CD4-positive, alpha-beta T cell treated with Interleukin-17A for 4 hours (primary cell): Measurements from ENCODE around the gene STAC3.

Experiments used
- DNase-seq: peaks from one replicate; pipeline ENCODE4 v3.0.0-alpha.2; 2020; ENCODE audit warnings: mixed read lengths

The STAC3 gene

DNA sequence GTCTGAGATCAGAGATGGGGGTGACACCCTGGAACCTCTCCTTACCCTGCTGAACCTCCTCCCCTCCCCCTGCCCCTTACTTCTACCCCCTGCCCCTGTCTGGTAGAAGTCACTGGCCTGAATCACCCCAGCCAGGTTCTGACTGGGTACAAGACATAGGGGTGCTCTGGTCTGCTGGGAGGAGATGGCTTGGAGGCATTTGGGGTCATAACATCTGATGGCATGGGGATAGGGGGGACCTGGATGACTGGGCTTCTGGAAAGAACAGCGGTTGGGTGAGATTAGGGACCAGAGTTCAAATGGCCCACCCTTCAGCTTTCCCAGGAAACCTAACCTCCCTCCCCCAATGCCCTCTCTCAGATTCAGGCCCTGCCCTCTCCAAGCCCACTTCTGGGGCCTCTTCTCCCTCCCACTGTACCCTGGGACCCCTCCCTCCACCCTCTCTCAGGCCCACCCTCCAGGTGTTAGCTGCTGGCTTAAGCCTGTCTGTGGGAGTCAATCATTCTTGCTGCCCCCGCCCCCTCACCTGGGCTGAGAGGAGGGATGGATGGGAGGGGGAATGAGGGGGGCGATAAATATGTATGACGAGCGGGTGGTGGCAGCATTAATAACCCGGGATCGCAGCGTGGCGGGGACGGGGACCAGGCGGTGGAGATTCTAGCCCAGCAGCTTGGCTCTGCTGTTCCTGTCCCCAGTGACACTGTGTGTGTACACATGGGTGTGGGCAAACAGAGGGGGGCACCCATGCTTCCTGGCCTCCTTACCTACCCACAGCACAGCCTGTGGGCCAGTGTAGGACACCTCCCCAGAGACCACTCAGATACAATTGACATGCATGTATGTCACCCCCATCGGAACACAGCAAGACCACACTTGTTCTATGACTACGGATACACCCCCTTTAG is 28.4 kb downstream of the STAC3 start:
- DNase-seq, result no peak

DNA sequence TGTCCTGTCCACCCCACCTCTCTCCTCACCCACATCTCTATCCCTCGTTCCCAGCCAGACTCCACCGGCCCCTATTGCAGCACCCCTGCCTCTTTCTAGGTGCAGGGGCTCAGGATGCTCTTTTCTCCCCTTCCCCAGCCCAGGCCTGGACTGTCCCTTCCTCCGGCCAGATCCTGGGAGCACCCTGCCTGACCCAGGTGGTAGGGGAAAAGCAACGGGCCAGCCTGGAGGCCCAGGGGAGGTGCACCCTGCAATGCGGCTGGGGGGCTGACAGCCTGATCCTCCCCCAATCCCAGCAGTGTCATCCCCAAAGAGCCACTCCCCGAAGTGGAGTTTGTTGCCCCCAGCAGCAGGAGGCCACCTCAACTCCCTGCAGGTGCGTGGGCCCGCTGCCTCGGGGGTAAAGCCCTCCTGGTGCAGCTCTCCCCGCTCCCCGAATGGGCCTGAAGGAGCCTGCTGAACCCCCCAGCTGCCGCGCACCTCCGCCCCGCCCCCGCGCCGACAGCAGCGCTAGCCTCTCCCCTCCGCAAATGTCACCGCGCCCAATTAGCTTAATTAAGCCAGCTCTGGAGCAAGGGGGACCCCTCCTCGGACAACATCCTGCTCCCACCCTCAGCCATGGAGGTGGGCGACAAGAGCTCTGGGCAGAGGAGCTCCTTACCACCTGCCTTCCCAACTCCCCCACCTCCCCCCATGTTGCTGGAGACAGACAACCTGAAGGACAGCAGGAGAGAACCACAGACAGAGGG is 29.6 kb downstream of the STAC3 start:
- DNase-seq, result no peak

DNA sequence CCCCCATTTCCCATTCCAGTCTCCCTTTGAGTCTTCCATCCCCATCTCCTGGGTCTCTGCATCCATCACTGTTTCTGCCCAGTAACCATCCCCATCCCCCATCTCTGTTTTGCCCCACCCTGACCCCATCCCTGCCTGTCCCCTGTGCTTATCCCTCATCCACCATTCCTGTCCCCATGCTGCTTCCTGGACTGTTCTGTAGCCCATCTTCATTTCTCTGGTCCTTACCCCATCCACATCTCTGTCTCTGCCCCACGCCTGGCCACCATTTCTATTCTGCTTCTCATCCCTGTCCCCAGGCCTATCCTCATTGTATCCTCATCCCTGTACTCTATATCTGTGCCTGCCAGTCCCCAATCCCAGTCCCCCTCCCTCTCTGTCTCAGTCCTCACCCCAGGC is 30.2 kb downstream of the STAC3 start:
- no peak for DNase-seq

DNA sequence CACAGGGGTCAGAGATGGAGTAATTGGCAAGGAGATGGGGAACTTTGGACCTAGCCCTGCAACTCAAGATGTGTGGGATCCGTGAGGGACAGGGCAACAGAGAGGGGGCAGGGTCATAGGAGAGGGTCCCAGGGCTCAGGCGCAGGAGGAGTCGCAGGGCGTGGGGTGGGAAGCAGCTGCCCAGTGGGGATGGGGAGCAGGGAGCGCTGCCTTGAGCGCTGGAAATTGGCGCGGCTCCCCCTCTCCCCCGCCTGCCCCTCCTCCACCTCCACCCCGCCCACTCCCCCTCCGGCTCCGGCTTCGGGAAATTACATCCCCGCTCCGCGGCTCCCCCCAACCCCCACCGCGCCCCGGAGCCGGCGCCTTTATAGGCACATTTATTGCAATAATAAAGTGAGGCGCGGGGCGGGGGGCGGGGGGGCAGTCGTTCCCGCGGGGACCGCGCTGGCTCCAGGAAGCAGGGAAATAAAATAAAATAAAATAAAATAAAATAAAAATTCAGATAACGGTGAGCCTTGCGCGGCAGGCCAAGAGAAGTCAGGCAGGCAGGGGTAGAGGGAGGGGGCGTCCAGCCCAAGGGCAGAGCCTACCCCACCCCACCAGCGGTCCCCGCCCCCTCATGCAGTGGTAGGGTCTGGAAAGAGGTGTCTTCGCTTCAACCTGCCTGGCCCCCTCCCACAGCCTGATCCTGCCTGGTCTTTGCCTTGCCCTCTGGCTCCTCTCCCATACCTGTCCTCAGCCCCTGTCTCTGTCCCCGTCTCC is 30.8 kb downstream of the STAC3 start:
- DNase-seq, result no peak

DNA sequence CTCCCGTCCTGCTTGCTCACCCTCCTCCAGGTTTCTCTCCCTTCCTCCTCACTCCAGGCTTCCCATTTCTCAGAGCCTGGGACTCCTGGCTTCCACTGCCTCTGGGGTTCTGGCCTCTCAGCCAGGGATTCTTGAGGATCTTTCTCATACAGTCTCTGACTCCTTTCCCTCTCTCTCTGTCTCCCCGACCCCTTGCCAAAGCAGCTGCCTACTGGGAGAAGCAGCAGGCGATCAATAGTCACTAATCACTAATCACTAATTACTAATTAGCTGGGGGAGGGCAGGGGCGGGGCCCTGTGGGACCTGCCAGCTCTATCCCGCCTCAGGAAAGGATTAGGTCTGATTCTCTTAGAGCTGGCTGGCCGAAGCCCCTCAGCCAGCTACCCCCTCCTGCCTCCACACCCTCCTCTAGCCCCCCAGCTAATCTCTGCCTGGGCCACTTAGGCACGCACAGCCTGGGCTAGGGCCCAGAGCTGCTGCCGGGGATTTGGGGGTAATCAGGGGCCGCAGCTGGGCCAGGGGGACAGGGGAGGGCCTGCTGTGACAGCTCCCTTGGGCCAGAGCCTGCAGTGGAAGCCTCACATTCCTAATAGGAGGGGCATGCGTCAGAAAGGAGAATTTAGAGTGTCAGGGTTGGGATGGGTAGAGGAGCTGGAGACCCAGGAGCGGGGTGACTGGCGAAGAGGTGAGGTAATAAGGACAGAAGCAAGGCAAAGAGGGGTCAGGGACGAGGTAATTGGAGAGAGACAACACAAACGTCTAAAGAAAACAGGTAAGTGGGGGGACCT is 31.6 kb downstream of the STAC3 start:
- no peak for DNase-seq

DNA sequence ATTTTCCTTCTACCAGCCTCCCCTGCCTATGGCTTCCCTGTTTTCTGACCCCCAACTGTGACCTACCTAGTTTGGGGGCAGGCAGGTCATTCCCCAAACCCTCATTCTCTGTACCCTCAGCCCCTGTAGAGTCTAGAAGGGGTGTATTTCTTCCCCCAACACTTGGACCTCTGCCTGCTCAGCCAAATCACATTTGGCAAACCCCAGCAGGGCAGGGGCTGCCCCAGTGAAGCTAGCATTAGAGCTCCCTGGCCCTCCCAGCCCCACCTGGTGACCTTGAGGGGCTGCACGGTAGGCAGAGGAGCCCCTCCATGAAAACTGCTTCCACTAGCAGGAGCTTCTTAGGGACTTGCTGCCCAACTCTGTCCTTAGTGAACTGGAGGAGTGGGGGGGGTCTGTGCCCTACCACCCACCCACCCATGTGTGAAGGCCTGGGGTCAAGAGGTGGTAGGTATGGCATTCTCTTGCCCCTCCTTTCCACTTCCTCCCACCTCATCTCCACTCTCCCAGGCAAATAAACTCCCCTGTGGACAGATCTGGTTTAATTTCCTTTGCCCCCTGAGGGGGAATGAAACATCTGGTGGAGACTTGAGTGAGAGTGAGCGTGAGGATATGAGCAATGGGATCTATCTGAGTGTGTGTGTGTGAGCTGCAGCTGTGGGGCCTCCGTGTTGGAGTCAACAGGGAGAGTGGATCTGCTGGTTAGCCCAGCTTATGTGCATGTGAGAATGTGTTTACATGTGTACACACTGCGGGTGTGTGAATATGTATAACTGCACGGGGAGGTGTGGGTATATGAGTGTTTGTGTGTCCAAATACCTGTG is 32.7 kb downstream of the STAC3 start:
- no peak for DNase-seq

DNA sequence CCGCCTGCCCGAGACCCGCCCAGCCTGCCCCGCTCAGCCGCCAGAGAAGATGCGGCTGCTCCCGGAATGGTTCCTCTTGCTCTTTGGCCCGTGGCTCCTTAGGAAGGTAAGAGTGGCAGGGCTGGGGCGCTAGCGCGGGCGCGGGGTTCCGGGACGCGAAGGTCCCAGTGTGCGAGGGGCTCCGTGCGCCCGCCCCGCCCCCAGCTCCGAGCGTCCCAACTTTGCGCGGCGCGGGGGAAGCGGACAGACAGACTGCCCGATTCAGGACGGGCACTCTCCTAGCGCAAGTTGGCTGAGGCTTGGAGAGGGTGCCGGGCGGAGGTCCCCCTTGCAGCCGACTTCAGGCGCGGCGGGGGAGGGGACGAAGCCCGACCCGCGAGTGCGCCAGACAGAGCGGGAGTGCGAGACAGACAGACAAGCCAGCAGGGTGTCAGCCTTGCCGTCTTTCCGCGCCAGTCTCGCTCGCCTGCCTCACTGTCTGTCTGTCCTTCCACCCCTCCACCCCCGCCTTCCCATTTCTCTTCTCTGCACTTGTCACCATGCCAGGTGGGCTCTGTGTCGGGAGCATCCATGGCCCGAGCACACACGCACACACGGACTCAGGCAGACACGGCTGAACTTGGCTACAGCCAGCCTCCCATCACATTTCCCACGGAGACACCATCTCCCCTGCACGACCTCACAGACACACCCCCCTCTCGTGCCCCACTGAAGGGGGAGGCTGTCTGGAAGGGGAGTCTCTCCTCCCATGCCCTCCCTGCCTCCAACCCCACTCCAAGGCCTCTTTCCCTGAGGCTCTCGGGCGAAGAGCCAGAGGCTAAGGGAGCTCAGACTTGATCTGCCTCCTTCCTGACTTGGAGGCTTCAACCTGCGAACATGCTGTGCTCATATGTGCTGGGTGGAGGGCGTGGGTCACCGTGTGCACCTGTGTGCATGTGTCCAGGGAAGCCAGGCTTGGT is 33.8 kb downstream of the STAC3 start:
- DNase-seq, result no peak

DNA sequence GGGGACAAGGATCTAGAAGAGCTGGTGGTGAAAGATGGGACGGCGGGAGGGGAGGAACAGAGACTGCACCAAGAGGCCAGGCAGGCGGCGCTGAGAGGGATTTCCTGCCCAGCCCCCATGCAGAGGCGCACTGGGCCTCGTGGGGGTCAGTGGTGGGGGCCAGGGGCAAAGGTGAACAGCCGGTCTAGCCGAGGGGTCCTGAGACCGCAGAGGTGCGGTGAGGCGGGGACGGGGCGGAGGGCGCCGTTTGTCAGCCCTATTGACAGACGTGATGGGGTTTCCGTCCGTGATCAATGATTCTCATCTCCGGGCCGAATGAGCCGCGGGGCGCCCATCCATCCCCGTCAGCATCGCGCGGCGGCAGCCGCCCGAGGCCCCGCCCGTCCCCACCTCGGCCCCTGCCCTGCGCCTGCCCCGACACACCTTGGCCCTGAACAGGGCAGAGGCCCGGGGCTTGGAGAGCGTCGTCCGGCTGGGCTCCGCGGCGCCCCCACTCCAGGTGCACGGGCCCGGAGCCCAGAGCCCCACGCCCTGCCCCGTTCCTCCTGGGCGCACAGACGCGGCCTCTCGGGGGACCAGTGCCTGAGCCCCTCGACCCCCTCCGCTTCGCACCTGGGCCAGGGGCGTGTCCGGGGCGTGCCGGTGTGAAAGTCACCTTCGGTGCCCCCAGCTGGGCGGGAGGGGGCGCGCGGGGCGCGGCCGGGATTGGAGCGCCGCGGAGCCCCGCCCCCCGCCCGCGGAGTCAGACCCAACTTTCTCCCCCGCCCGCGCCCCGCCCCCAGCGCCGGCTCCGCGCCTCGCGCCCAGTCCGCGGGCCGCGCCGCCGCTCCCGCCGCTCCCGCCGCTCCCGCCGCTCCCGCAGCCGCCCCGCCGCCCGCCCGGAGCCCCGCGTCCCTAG is 34.7 kb downstream of the STAC3 start, which contains the start of gene NXPH4:
Gene NXPH4, plus strand, starts transcription at position 781 of the 898 bp plus-strand sequence. CDS start 176 bp downstream, outside the sequence.
- DNase-seq, result peak; percentile 84

DNA sequence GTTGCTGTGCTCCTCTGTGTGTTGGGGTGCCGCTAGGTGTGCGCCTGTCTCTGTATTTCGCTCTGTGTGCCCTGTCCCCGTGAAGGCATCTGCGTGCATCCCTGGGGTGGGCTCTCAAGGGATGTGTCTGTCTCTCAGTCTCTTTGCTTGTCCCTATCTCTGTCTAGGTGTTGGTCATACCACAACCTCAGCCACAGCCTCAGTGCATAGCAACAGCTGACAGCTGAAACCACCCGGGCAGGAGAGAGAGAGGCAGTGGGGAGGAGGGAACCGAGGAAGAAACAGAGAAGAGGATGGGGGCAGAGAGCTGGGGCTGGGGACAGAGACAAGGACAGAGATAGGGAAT is 35.3 kb downstream of the STAC3 start:
- DNase-seq, result no peak

DNA sequence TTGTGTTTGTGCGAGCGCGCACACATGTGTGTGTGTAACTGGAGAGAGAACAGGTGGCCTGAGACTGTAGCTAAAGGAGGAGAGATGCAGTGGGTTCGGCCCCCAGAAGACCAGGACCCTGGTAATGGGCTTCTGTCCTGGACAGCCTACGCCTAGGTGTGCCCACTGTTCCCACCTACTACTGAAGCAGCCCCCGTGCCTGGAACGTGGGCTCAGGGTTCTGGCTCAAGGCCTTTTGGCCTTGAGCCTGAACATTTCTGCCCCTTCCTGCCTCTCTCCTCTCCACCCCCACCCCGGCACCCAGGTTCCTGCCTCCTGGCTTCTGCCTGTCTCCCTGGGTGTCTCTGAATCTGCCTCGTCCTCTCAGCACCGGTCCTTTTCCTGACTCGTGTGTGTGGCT is 35.9 kb downstream of the STAC3 start:
- DNase-seq, result no peak

DNA sequence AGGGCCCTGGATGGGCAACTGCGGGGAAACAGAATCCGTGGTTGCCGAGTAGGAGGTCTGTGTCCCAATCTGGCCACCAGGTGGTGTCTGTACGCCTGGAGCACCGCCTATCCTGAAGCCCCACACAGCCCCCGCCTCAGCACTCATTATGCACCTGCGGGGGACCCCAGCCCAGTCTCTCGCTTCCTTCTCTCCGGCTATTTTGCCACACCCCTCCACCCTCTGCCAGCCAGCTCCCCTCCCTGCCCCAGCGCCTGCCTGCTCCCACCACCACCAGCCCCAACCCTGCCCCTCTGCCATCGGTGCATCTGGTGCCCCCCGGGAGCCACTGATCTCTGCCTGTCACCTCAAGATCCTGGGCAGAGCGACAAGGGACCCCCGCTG is 36.6 kb downstream of the STAC3 start:
- peak; percentile 81 for DNase-seq

DNA sequence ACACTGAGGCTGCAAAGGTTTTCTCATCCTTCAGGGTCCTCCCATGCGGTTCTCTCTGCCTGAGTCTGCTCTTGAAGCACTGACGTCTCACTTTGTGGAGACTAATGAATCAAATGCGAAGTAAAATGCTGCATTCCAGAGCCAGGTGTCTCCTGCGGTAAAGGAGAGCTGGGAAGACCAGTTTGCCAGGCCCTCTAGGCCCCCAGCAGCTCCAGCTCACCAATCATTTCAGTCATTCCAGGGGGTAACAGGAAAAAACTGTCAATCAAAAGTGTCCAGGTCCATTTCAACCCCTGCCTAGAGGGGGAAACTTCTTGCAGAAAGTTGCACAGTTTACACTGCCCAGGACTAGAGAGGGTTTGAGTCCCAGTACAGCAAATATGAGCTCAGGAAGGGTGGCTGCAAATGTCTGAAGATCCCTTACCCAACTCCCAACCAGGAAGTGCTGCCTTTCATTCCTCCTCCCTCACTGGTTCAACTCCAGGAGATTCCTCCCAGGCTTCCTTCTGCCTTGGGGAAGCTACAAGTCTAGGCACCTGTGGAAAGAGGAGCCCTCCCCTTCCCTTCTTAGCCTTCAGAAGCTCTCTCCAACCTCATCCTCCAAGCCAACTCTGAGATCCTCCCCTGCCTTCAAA is 37.1 kb downstream of the STAC3 start:
- no peak for DNase-seq

DNA sequence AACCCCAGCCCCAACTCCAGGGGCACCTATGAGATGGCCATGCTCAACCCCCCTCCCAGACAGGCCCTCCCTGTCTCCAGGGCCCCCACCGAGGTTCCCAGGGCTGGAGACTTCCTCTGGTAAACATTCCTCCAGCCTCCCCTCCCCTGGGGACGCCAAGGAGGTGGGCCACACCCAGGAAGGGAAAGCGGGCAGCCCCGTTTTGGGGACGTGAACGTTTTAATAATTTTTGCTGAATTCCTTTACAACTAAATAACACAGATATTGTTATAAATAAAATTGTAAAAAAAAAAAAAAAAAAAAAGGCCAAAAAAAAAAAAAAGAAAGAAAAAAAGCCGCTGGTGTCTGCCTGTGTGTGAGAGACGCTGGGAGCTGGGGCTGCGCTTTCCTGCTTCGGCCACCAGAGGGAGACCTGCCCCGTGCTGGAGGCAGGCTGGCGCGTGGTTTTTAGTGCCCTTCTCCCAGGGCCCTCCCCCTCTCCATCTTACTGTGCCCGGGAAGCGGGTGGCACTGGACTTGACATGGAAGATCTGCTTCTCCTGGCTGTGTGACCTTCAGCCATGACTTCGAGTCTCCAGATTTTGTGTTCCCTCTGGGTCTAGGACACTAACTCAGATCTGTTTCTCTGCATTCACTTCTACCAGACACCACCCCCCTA is 37.8 kb downstream of the STAC3 start:
- peak; percentile 87 for DNase-seq

DNA sequence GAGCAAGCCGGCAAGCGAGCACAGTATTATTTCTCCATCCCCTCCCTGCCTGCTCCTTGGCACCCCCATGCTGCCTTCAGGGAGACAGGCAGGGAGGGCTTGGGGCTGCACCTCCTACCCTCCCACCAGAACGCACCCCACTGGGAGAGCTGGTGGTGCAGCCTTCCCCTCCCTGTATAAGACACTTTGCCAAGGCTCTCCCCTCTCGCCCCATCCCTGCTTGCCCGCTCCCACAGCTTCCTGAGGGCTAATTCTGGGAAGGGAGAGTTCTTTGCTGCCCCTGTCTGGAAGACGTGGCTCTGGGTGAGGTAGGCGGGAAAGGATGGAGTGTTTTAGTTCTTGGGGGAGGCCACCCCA is 38.3 kb downstream of the STAC3 start:
- DNase-seq, result no peak

DNA sequence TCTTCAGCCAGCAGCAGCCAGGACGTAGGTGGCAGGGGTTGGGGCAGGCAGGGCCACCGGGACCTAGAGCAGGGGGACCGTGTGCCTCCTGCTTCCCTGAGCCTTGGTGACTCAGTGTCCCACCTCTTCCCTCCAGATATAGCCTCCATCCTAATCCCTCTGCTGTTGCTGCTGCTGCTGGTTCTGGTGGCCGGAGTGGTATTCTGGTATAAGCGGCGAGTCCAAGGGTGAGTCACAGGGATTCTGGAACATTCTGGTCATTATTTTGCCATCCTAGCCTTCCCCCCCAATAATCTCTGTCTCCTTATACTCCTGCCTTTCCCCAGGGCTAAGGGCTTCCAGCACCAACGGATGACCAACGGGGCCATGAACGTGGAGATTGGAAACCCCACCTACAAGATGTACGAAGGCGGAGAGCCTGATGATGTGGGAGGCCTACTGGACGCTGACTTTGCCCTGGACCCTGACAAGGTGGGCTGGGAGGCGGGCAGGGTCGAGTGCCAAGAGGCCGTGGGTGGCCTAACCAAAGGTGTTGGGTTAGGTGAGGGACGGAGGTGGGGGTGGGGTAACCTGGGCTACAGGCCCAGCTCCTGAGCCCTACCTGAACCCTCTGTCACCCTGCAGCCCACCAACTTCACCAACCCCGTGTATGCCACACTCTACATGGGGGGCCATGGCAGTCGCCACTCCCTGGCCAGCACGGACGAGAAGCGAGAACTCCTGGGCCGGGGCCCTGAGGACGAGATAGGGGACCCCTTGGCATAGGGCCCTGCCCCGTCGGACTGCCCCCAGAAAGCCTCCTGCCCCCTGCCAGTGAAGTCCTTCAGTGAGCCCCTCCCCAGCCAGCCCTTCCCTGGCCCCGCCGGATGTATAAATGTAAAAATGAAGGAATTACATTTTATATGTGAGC is 38.9 kb downstream of the STAC3 start:
- no peak for DNase-seq

DNA sequence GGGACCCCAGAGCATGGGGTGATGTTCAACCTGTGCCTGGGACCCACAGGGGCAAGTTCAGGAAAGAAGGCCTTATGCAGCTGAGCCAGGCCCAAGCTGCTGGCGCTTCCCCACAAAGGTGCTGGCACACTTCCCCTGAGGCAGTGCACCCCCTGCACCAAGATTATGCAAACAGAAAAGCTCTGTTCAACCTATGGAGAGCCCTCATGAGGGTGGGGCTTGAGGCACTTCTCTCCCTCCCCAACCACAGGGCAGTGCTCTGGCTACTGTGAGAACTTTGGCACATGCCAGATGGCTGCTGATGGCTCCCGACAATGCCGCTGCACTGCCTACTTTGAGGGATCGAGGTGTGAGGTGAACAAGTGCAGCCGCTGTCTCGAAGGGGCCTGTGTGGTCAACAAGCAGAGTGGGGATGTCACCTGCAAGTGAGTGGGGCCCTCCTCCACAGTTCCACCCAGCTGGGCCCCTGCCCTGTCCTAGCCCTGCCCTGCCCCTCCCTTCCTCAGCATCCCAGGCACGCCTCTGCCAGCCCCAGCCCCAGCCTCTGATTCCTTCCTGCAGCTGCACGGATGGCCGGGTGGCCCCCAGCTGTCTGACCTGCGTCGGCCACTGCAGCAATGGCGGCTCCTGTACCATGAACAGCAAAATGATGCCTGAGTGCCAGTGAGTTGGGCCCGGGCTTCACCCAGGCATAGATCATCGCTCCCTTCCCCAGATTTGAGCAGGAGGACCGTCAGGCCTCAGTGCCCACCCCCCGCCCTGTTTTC is 39.9 kb downstream of the STAC3 start:
- no peak for DNase-seq
